ENCODE results near the gene KLF3.

GRCh38 chr4:38693569-38693968 is 29.6 kb downstream of the KLF3 start:
- no peak for TF ChIP-seq CTCF (conservative IDR thresholded peaks at IDR 0.05)
- TF ChIP-seq EZH2 (IDR thresholded peaks at IDR 0.05; ENCODE audit: low read depth) = no peak

Data from PC-9 (cell line).